ENCODE data around the gene TEX22.
A peak's percentile ranks its signal among the peaks of the same experiment; 100 is the strongest.

The TEX22 gene

DNA sequence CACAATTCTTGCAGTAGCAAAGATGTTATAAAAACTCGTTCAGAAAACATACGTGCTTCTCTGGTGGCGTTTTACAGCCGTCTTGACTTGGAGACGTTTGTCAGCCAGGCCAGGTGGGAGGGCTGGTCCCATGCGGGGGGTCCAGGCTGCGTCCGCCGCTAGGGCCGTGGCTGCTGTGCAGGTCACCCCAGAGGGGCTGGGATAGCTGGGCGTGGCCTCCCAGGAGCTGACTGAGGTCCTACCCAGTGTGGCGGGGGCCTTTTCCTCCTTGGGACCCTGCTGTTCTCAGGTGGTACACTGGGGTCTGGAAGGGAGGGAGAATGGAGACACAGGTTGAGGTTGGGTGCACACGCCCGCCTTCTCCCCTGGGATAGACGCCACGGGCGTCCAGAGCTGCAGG is 46.5 kb downstream of the TEX22 start:
- no peak for DNase-seq

DNA sequence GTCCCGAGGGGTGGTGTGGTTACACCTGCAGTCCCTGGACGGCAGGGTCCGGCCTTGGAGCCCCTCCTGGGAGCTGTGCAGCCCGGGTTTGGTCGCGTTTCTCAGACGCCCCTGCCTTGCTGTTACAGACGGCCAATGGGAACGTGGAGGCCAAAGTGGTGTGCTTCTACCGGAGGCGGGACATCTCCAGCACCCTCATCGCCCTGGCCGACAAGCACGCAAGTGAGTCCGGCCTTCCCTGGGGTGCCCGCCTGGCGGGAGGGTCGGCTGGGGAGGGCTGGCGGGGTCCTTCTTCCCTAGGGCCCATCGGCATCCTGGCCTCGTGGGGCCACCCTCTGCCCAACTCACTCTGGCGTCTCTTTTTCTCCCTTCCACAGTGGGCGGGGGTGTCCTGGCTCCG is 47.0 kb downstream of the TEX22 start:
- no peak for DNase-seq

DNA sequence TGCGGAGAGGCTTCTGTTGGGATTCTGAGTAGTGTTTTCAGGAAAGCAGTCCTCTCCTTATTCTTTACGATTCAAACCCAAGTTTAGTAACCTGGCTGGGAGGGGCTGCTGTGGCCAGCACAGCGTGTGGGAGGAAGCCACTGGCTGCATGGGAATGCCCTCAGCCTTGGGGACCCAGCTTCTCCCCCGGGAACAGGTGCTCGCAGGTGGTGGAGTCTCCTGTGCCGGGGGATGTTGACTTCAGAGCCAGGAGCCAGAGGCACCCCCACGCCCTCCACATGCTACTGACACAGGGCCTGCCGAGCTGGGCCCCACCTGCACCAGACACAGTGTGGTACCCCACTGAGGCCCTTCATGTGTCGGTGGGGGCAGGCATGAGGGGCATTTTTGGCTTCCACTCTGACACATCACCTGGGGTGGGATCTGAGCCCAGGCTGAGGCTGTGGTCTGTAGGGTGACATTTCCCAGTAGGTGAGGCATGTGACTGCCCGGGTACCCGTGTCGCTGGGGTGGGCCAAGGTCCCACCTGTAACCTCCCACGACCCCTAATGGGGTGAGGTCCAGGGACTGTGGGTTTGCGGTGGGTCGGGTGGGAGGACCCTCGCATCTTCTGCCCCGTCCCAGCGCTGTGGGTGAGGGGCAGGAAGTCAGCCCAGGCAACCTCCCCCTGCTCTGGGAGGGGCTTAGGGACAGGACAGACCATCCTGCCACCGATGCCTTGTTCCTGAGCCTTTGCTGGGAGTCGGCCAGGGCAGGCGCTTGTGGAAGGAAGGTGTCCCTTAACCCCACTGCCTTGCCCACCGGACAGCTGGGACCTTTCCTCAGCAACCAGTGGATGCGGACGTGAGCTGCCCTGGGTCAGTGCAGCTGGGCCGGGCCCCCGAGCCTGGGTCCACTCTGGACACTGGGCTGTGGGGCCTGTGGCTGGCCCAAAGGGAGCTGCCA is 47.8 kb downstream of the TEX22 start:
- DNase-seq, result no peak

DNA sequence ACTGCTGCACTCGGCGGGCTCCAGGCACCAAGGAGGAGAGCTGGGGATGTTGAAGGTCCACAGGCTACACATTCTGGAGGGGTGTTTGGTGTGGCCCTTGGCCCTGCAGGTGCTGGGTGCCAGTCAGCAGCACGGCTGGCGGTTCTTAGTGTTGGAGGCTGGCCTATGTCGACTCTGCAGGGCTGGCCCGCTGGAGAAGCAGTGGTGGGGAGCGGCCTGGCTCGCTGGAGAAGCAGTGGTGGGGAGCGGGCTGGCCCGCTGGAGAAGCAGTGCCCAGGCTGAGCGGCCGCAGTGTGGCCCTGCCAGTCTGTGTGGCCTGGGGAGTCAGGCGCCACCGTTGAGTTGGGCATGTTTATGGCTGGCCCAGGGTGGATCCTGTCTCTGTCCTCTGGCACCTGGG is 48.6 kb downstream of the TEX22 start:
- no peak for DNase-seq

DNA sequence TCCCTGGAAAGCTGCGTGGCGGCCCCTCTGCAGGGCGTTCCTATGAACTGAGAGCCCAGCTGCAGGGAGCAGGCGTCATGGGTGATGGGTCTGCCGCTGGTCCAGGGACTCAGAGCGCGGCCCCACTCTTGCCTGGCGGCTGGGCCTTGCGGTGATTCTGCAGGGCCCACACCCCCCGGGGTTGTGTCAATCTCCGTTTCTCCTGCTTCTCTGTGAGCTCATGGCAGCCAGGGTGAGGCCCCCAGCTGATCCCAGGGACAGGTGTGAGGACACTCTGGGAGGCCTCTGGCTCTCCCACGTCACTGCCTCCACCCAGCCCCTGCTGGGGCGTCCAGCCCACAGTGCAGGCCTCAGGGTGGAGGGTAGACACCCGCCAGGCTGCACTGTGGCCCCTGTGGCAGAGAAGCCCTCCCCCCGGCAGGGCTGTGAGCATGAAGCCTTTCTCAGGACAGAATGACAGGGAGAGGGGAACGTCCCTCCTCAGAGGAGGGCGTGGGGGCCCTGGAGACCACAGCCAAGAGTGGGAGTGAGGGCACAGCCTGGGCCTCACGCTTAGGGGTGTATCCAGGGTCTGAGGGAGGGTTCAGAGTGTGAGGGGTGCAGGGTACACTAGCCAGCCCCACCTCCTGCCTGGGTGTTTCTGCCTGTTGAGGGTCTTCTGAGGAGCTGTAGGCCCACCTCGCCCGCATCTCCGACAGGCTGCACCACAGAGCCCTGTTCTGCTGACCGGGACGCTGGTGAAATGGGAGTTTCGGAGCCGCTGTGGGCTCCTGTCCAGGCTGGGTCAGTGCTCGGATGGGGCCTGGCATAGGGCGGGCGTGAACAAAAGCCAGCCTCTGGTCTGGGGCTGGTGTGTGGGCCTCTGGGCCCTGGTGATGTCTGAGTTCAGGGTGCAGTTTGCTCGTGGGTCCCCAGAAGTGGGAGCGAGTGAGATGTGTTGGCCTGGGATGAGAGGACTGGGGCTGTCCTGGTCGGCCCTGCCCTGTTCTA is 49.6 kb downstream of the TEX22 start:
- no peak for DNase-seq

DNA sequence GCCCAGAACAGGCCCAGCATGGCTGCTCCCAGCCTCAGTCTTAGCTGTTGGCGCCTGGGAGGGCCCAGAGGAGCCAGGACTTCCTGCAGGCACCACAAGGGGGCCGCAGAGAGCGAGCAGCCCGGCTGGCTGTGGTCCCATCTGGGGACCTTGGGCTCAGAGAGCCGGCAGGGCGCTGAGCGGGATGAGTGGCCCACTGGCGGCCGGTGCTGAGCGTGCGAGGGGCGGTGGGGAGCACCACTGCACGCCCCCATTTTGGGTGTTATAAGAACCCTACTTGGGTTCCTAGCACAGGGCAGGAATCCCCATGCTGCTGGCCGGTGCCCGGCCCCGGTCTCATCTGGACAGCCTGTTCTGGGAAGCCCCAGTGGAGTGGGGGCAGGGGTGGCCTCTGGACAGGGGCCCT is 50.4 kb downstream of the TEX22 start:
- peak; percentile 76 for DNase-seq

DNA sequence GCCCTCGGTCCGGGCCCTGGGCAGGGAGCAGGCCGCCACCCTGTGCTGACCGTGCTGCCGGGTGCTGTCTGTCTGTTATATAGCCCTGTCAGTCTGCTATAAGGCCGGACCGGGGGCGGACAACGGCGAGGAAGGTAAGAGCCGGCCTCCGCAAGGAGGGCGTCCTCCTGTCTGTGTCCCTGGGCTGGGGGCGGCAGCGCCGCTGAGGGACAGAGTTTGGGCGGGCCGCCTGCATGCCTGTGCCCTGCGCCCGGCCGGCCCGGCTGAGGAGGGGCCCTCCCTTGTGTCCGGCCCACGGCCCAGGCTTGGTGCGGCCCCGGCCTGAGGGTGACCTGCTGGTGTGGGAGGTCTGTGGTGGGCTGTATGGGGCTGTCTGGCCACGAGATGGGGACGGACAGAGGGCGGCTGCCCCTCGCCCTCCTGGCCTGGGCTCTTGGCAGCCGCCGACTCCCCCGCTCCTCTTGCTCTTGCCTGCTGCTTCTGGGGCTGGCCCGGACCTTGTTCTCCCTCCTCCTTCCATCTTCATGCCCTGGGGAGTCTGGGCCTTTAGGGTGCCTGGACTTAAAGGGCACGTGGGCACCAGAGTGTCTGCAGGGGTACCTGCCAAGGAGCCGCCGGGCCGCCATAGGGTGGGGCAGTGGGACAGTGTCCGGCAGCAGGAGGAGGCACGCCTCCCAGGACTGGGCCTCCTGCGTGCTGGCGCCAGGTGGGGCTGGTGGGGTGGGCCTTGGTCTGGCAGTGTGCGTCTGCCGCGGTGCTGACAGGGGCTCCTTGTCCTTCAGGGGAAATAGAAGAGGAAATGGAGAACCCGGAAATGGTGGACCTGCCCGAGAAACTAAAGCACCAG is 51.2 kb downstream of the TEX22 start:
- no peak for DNase-seq

DNA sequence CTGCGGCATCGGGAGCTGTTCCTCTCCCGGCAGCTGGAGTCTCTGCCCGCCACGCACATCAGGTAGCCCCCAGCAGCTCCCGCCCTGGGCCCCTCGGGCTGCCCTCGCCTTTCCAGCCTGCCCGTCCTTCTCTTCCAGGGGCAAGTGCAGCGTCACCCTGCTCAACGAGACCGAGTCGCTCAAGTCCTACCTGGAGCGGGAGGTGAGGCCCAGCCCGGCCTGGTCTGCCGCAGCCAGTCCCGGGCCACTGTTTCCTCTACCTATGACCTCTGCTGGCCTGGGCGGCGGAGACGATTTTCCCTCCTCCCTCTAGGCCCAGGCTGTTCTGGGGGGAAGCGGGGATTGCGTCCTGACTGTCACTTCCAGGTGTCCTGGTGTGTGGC is 51.8 kb downstream of the TEX22 start:
- DNase-seq, result no peak

DNA sequence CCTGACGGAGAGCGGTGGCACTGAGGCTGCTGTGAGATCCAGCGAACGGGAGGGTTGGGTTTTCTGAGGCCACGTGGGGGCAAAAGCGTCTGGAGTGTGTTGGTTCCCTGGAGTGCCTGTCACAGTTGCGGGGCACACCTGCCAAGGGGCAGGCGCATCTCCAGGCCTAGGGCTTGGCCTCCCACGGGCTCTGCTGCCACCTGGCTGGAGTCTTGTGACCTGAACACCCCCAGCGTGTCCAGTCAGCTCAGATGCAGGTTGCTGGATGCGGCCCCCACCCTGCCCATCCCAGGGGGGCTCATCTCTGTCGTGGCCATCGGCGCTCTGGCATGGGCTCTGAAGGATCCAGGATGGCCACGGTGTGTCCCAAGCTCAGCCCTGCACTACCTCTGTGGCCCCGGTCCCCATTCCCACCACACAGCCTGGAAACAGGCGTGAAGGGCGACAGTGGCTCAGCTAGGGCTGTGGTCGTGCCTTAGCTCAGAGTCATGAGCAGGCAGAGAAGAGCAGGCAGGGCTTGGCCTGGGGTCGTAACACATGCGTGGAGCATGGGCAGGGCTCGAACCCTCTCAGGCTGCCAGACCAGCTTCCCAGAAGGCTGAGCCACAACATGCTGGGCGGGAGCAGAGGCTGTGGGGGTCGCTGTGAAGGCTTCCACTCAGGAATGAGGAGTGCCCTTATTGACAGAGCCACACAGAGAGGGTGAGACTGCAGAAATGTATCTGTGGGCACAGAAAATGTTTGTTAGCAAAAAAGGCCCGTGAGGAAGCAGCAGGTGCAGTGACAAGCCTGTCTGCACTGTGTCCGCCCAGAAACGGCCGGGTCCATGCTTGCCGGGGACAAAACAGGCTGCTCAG is 52.8 kb downstream of the TEX22 start:
- DNase-seq, result no peak

DNA sequence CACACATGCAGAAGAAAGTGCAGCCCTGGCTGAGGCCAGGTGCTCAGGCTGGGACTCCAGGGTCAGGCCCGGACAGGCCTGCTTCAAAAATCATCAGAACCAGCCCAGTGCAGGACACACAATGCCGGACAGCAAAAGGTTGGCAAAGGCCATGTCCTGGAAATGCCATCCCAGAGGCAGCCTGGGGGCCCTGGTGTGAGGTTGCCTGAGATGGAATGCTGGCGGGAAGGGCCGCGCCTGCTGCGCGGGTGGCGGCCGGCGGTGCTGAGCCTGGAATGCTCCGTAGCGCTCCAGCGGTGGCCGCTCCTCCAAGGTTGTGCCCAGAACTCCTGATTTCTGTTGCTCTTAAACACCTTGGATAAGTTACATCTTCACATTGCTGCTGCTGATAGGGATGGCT is 54.6 kb downstream of the TEX22 start:
- DNase-seq, result no peak

DNA sequence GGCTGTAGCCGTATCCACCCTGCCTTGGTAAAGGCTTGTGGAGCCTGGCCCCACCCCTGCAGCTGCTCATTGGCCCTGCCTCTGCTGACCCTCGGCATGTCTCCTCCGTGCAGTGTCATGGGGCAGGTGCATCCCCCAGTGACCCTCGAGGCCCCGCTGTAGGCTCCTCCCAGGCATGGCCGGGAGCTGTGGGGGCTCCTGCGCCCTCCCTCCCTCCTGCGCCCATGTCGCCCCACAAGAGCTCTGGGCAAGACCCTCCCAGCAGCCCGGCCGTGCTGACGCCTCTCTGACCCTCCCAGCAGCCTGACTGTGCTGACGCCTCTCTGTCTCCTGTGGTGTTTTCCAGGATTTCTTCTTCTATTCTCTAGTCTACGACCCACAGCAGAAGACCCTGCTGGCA is 55.5 kb downstream of the TEX22 start:
- DNase-seq, result no peak

DNA sequence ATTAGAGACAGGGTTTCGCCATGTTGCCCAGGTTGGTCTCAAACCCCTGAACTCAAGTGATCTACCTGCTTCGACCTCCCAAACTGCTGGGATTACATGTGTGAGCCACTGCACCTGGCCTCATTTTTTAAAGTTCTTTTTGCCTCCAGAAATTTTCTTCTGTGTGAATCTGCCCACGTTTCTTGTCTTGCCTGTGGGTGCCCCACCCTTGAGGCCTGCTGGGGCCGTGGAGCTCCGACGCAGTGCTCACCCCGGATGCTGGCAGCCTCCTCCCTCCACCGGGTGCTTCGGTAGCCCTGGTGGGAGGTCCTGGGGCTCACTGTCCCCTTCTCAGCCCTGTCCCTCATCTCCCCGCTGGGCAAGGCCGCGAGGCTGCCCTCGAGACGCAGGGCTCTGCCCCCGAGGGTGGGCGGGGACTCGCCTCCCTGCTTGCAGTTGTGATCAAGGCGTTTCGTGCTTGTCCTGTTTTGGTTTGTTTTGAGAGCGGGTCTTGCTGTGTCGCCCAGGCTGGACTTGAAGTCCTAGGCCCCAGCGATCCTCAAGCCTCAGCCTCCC is 56.8 kb downstream of the TEX22 start:
- no peak for DNase-seq

DNA sequence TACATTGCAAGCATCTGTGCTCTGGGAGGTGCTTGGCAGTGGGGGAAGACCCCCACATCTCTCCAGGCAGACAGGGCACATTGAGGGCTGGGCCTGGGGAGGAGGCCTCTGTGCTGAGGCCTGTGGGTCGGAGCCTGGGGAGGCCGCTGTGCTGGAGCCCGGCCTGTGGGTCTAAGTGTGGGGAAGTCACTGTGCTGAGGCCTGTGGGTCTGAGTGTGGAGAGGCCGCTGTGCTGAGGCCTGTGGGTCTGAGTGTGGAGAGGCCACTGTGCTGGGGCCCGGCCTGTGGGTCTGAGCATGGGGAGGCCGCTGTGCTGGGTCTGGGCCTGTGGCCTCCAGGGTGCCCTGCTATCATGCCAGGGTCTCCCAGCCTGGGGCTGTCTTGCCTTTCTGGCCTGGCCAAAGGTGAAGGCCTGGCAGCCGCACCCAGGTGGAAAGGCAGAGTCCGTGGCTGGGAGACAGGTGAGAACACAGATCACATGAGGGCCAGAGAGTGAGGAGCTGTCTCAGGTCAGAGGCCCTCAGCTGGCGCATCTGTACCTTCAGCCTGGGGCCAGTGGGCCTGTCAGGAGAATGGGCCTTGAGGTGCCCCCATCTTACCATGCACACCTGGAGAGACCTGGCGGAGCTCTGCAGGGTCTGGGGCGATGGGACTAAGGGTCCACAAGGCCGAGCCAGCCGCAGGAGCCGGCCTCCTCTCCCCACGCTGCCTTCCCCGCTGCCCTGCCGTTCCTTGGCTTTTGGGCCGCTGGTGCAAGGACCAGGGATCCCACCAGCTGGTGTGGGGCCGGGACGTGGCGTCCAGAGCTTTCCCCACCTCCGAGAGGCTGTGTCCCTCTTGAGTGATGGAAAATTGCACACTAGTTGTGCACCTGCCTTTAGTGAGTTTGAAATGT is 57.7 kb downstream of the TEX22 start:
- DNase-seq, result no peak

DNA sequence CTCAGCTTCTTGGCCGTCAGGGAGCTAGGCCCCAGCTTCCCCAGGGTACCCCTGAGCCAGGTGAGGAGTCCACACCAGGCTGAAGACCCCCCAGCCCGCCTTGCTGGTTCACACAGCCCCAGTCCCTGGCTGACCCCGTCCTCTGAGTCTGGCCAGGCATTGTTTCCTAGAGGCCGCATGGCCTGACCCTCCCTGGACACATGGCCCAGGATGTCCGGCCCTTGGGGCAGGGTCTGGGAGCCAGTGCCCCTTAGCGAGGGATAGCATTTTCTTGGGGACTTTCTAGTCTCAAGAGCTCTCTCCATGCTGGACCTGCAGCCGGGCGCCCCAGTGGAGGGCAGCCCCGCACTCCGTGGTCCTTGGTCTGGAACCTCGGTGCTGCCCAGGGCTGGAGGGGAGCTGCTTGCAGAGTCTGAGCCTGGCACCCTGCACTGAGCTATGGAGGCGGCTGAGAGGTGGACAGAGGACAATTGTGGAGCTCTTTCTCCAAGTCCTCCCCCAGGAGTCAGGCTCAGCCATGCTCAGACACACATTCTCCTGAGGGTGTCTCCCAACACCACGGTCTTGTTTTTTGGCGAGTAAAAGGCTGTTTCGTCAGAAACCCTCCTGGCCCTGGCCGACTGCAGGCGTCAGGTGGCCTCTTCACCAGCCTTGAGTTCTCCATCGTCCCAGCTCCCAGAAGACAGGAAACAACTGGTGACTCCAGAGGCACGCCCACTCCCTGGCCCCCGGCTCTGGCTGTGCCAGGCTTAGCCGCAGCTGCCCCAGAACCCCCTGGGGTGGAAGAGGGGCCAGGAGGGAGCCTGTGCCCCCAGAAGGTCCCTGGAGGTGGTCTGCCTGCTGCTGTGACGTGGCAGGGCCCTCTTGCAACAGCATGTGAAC is 58.6 kb downstream of the TEX22 start:
- no peak for DNase-seq

DNA sequence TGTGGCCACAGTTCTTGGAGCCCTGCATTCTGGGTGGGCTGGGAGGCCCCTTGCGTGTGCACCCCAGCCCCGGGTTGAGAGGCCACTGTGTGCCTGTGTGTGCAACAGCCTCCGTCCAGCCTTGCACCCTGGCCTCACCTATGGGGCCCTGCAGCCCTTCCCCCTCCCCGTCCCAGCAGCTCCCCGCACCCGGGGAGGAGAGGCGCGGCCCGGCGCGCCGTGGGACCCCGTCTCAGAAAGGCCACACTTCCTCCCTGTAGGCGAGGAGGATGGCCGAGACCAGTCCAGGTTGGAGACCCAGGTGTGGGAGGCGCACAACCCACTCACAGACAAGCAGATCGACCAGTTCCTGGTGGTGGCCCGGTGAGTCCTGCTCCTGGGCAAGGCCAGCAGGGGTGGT is 59.7 kb downstream of the TEX22 start:
- DNase-seq, result no peak

DNA sequence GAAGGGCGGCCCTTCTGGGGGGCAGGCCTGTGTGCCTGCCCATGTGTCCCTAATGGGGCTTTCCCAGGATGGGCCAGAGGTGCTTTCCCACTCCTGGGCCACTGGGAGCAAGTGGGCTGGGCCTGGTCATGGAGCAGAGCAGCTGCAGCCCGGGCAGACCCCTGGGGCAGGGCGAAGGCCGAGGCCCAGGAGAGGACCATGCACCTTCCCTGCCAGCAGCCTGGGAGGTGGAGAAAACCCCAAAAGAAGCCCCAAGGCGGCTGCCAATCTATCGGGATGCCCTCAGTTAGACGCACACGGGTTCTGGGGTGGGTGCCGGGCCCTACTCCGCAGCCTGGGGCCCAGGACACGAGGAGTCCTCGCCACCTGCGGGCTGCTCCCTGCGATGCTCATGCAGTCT is 60.2 kb downstream of the TEX22 start:
- no peak for DNase-seq

DNA sequence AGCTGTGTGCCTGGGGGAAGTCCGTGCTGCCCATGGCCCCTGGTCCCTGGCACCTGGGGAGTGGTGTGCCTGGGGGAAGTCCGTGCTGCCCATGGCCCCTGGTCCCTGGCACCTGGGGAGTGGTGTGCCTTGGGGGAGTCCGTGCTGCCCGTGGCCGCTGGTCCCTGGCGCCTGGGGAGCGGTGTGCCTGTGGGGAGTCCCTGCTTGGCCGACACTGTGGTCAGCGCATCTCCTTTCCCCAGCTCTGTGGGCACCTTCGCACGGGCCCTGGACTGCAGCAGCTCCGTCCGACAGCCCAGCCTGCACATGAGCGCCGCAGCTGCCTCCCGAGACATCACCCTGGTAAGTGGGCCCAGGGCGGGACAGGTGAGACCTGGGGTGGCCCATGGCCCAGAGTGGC is 61.8 kb downstream of the TEX22 start:
- DNase-seq, result no peak

DNA sequence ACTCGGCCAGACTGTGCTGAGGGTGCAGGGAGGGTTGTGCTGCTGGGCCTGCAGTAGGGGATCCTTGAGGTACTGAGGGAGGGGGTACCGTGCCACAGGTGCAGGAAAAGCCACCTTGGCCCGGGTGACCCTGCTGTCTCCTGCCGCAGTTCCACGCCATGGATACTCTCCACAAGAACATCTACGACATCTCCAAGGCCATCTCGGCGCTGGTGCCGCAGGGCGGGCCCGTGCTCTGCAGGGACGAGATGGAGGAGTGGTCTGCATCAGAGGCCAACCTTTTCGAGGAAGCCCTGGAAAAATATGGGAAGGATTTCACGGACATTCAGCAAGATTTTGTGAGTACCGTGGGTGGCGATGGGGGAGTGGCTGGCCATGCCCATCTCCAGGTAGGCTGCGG is 62.3 kb downstream of the TEX22 start:
- no peak for DNase-seq

DNA sequence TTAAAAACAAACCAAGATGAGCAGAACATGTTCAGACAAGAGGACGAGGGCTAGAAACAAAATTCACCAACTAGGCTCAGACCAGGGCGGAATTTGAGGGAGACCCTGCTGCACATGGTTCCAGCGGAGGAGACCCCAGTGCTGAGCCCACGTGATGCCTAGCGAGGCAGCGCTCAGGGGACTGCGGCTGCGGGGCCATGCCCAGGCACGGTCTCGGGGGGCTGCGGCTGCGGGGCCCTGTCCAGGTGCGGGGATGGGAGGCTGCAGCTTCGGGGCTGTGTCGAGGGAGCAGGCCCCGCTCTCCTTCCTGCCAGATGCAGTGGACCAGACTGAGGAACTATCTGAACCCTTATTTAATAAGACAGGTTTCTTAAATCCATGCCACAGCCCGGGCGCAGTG is 63.6 kb downstream of the TEX22 start:
- no peak for DNase-seq

Data from CD4-positive, alpha-beta T cell treated with Interleukin-6 for 4 hours (primary cell).